Adrenal gland (tissue), 12 donors: Measurements from ENCODE around the gene TECTB. TPM values are rescaled to one million over a fixed set of nuclear protein-coding genes. Genes with fewer than 3 reads are reported as not detected.

Experiments
- DNase-seq, 7 donors: peaks; one replicate each; pipeline ENCODE4 v3.0.0-alpha.2; 2019 to 2020
- H3K27ac ChIP-seq, 5 donors: fragments of 200-600 bp; sonication (generic) in 4 of 5; 1 replicate in 3 of 5; 2 replicates in 2 of 5; pipeline versions ENCODE4 v1.5.1 to v1.8.0; 2016 to 2020; ENCODE audit warnings: mild to moderate bottlenecking in 1 of 5
- H3K27me3 ChIP-seq: fragments of 200-600 bp; 2 replicates; pipeline ENCODE4 v1.8.0; 2021
- H3K36me3 ChIP-seq, 2 donors: fragments of 200-600 bp; replicated peaks in 1 of 2; 1 replicate in 1 of 2; 2 replicates in 1 of 2; pipeline versions ENCODE4 v1.5.1 to v1.8.0; 2018 to 2022
- H3K4me1 ChIP-seq, 2 donors: fragments of 200-600 bp; replicated peaks in 1 of 2; 1 replicate in 1 of 2; 2 replicates in 1 of 2; pipeline versions ENCODE4 v1.5.1 to v1.8.0; 2018 to 2021
- H3K4me3 ChIP-seq, 4 donors: fragments of 200-600 bp; sonication (generic) in 3 of 4; one replicate each; pipeline ENCODE4 v1.5.1; 2016 to 2018
- H3K9me3 ChIP-seq, 3 donors: fragments of 200-600 bp; sonication (generic) in 1 of 3; replicated peaks in 1 of 3; 1 replicate in 2 of 3; 2 replicates in 1 of 3; pipeline versions ENCODE4 v1.5.1 to v1.8.0; 2016 to 2021
- POLR2A ChIP-seq, 2 donors: fragments of 450-650 bp; IDR thresholded peaks; one replicate each; pipeline ENCODE4 v1.6.1; 2017; ENCODE audit warnings: antibody characterized with exemption in 2 of 2, mild to moderate bottlenecking in 2 of 2, moderate library complexity in 1 of 2
- WGBS, 4 donors: extraction: QIAGEN DNeasy Blood & Tissue Kit in 2 of 4; methylation state at CpG; one replicate each; pipeline versions ENCODE4 v1.1.5 to v1.1.7; 2013 to 2017; 5-methylcytosine and 5-hydroxymethylcytosine counted together
- intact Hi-C, 2 donors: fragments of 100-400 bp; cut with DNase I; formaldehyde crosslinking; loops; one replicate each; pipeline versions ENCODE4 v1.14.1 to v1.15.0; 2022 to 2023
- polyA plus RNA-seq, 3 donors: library from polyadenylated mRNA; stranded (reverse); fragments of 200-250 nt in 2 of 3; fragments of 350-450 nt in 1 of 3; fragmentation: Illumina TruSeq in 1 of 3; extraction: RNeasy Lipid Tissue Mini Kit (QIAGEN cat#74804) in 1 of 3; gene quantifications; one replicate each; pipeline ENCODE4 v1.2.3, GENCODE V29; 2013 to 2014
- total RNA-seq, 9 donors: library from RNA; depleted of rRNA in 4 of 9; stranded (reverse); fragments of >200 nt in 4 of 9; fragments of 120-200 nt in 1 of 9; fragmentation: NEBNext Ultra II Directional in 1 of 9; extraction: Animal tissue kit (Norgen Biotek cat#: 25700) in 1 of 9; gene quantifications; one replicate each; pipeline versions ENCODE4 v1.1.0 to v1.2.4, GENCODE V29; 2013 to 2023
- TF ChIP-seq, protein P1 (sequence below), 6 experiments: fragments of 450-650 bp in 4 of 6; fragments of 200-600 bp in 2 of 6; sonication (generic) in 1 of 6; IDR thresholded peaks; 1 replicate in 5 of 6; 2 replicates in 1 of 6; pipeline versions ENCODE4 v1.5.1 to v1.8.0; 2016 to 2021; ENCODE audit warnings: antibody characterized with exemption in 6 of 6, mild to moderate bottlenecking in 2 of 6, moderate library complexity in 1 of 6
- donor health status: healthy with polysubstance abuse.
- donor health status: Bipolar disorder and iron deficiency.
- donor health status: DM: yes; HTN: yes; CAD: no.
- donor health status: DM: no; HTN: no; CAD: no.
- donor health status: DM: no; HTN: no; CAD: no.
- donor health status: DM: yes; HTN: yes; CAD: no.

TECTB gene
- total and polyA plus RNA-seq, 12 donors: not detected

DNA sequence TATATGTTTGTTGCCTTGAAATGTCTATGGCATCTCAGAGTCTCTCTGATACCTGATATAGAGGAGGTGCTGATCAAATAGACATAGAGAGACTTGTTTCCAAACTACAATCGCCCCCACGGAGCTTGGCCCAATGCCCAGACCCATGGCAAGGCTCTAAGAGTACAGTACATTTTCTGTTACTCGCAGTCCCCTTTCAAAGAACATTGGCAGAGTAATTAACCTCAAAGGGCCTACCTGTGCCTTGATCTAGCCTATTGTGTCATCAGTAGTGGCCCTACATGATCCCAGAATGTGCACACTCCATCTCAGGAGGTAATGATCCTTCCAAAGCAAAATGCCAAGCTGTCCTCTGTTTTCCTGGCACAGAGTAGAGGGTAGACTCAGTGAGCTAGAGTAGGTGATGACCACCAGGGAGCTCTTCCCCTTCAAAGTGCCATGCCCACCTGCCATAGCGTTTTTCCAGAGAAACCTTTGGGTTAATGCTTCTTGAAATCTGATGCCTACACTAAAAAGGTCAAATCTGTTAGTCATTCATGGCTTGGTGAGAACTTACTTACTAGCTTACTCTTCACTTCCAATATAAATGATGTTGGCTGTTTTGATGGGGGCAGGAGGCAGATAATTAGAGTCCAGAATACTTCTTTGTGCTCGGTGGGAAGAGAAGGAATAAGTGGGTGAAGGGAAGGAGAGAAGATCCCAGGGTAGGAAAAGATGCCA lies 49.5 kb downstream of the TECTB start:
- no peak for DNase-seq
- WGBS, 4 donors: 56 to 70% (median 59%) methylated on average over 5 of the region's 5 CpGs
- H3K36me3 ChIP-seq: no peaks in the 10 kb centered on the region
- H3K4me3 ChIP-seq: no peak overlapping the region
- no peaks in the 10 kb centered on the region for H3K27me3 ChIP-seq
- TF ChIP-seq, protein P1, sequence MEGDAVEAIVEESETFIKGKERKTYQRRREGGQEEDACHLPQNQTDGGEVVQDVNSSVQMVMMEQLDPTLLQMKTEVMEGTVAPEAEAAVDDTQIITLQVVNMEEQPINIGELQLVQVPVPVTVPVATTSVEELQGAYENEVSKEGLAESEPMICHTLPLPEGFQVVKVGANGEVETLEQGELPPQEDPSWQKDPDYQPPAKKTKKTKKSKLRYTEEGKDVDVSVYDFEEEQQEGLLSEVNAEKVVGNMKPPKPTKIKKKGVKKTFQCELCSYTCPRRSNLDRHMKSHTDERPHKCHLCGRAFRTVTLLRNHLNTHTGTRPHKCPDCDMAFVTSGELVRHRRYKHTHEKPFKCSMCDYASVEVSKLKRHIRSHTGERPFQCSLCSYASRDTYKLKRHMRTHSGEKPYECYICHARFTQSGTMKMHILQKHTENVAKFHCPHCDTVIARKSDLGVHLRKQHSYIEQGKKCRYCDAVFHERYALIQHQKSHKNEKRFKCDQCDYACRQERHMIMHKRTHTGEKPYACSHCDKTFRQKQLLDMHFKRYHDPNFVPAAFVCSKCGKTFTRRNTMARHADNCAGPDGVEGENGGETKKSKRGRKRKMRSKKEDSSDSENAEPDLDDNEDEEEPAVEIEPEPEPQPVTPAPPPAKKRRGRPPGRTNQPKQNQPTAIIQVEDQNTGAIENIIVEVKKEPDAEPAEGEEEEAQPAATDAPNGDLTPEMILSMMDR (IDR thresholded peaks at IDR 0.05): no peak
- no peak for TF ChIP-seq POLR2A (IDR thresholded peaks at IDR 0.05)
- intact Hi-C loops: loop anchor here in 1 of 2 donors (10.0 kb wide), 1 partner anchor 92 kb away; no protein-coding TSS in a partner anchor
- H3K27ac ChIP-seq: no peak overlapping the region
- no peaks in the 10 kb centered on the region for H3K9me3 ChIP-seq
- no peaks in the 10 kb centered on the region for H3K4me1 ChIP-seq

DNA sequence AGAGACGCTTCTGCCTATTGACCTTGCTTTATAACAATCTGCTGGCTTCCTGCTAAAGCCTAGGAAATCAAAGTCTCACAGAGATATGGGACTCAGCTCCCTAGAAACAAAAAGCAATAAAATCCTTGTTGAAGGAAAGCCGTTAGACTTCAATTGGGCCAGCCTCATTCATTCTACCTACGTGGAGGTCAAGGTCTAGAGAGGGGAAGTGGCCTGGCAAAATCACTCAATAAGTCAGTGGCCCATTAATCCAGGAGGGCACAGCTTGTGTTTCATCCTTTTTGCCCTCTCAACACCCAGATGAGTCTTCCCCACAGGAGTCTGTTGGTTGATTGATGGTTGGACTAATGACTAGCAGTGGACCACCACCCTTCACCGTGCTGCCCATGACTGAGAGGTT lies 50.3 kb downstream of the TECTB start:
- no peak overlapping the region for H3K4me3 ChIP-seq
- no peaks in the 10 kb centered on the region for H3K4me1 ChIP-seq
- H3K9me3 ChIP-seq: no peaks in the 10 kb centered on the region
- no peak for TF ChIP-seq POLR2A (IDR thresholded peaks at IDR 0.05)
- TF ChIP-seq, protein P1 (IDR thresholded peaks at IDR 0.05): no peak
- no peaks in the 10 kb centered on the region for H3K27me3 ChIP-seq
- no peaks in the 10 kb centered on the region for H3K36me3 ChIP-seq
- intact Hi-C loops: loop anchor here in 1 of 2 donors (10.0 kb wide), 1 partner anchor 91 kb away; no protein-coding TSS in a partner anchor
- 51 to 66% (median 56%) methylated on average over 4 of the region's 4 CpGs for WGBS, 4 donors
- DNase-seq: no peak
- H3K27ac ChIP-seq: no peak overlapping the region

DNA sequence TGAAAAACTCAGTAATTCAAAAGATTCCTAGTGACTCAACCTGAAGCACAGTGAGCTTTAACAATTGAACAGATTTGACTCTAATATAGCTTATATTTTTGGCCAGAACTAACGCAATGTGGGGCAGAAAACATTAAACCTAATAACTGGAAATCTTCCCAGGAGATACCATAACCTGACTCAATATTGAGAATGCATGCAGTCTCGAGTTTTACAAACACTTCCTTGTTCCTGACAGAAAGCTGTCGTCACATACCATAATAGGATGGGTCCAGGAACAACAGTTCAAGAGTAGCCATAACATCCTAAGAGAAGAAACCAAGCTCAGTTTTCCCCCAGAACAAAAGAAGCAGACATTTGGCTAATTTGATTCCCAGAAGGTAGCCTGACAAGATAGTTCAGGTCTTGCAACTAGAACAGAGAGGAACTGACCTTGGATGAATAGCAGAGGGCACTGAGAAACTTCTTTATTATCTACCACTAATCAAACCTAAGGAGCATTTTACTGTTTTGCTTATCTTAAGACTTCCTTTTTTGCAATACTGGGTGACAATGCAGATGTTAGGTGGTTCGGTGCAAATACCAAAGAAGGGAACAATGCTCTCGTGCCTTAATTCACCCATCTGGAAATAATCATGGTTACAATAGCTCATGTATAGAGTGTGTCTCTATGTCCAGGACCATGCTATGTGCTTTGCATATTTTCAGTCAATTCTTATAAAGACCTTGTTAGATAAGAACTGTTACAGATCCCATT lies 52.1 kb downstream of the TECTB start:
- WGBS, 4 donors: 57 to 77% (median 67%) methylated on average over 5 of the region's 5 CpGs
- DNase-seq: no peak

DNA sequence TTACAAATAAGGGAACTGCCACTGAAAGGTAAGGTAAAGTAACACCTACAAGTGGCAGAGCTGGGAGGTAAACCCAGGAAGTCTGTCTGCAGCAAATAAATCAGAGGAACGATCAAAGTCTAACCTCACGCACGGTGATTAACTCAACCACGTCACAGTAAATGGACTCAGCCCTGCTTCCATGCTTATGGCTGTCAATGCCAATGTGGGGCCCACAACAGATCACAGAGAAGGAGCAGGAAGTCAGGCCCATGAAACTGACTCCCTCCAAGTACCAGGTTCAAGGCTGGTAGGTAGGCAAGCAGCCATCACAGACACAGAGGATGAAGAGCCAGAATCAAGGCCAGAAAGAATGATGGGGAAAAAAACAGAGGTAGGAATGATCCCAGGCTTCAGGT lies 52.7 kb downstream of the TECTB start:
- Histone ChIP-seq H3K4me1 (no peaks in the 10 kb centered on the region), H3K9me3 (no peaks in the 10 kb centered on the region), H3K27me3 (no peaks in the 10 kb centered on the region), H3K27ac (no peak overlapping the region), H3K36me3 (no peaks in the 10 kb centered on the region), H3K4me3 (no peak overlapping the region)
- WGBS, 4 donors: 63 to 78% (median 70%) methylated on average over 4 of the region's 4 CpGs
- no peak for TF ChIP-seq POLR2A (IDR thresholded peaks at IDR 0.05)
- TF ChIP-seq, protein P1 (IDR thresholded peaks at IDR 0.05): no peak
- intact Hi-C loops: loop anchor here in 1 of 2 donors (10.0 kb wide), 1 partner anchor 89 kb away; no protein-coding TSS in a partner anchor
- no peak for DNase-seq

More for the DNA sequence above, 52.1 kb downstream of the TECTB start:
- Histone ChIP-seq H3K4me1 (no peaks in the 10 kb centered on the region), H3K36me3 (no peaks in the 10 kb centered on the region), H3K27me3 (no peaks in the 10 kb centered on the region), H3K9me3 (no peaks in the 10 kb centered on the region), H3K4me3 (no peak overlapping the region), H3K27ac (no peak overlapping the region)
- TF ChIP-seq POLR2A (IDR thresholded peaks at IDR 0.05): no peak
- TF ChIP-seq, protein P1 (IDR thresholded peaks at IDR 0.05): no peak
- intact Hi-C loops: loop anchor here in 1 of 2 donors (10.0 kb wide), 1 partner anchor 90 kb away; no protein-coding TSS in a partner anchor
